Epithelial cell of proximal tubule (primary cell): ENCODE measurements around the gene SEMA6A. TPM values are rescaled to one million over a fixed set of nuclear protein-coding genes. Genes with fewer than 3 reads are reported as not detected.

Experiments
- DNase-seq: peaks from one replicate; pipeline ENCODE4 v3.0.0-alpha.2; 2011; ENCODE audit warnings: low read depth
- H3K4me3 ChIP-seq: 2 replicates; pipeline ENCODE4 v1.5.1; 2011; ENCODE audit warnings: low read depth, mild to moderate bottlenecking, low read length
- CTCF ChIP-seq: conservative IDR thresholded peaks from 2 replicates; pipeline ENCODE4 v1.5.1; 2012; ENCODE audit warnings: low read depth, mild to moderate bottlenecking, low read length
- total RNA-seq: library from RNA; depleted of rRNA; stranded (reverse); fragments of >200 nt; gene quantifications from 2 replicates; pipeline ENCODE4 v1.2.3, GENCODE V29; 2015

The SEMA6A gene
- total RNA-seq, 1 donor from 2014 or later = 11.6 TPM

DNA sequence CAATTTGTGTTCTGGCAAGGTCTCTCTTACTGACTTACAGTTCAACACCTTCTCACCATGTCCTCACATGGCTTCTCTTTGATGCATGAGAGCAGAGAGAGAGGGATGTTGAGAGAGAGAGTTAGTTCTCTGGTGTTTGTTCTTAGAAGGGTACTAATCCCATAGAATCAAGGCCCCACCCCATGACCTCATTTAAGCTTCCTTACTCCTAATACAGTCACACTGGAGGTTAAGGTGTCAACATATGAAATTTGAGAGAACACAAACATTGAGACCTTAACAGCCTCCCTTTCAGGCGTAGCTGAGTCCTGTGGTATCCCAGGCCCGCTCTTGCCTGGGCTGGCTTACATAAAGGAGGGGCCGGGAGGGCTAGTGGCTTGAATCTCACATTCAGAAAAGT is 10.6 kb upstream of the SEMA6A start:
- no peak overlapping the region for H3K4me3 ChIP-seq
- TF ChIP-seq CTCF = no peak

GRCh38 chr5:116583862-116584222 is 9.2 kb upstream of the SEMA6A start:
- no peak for TF ChIP-seq CTCF
- H3K4me3 ChIP-seq = no peak overlapping the region
- no peak for DNase-seq

More for the DNA sequence above, 10.6 kb upstream of the SEMA6A start:
- no peak for DNase-seq

DNA sequence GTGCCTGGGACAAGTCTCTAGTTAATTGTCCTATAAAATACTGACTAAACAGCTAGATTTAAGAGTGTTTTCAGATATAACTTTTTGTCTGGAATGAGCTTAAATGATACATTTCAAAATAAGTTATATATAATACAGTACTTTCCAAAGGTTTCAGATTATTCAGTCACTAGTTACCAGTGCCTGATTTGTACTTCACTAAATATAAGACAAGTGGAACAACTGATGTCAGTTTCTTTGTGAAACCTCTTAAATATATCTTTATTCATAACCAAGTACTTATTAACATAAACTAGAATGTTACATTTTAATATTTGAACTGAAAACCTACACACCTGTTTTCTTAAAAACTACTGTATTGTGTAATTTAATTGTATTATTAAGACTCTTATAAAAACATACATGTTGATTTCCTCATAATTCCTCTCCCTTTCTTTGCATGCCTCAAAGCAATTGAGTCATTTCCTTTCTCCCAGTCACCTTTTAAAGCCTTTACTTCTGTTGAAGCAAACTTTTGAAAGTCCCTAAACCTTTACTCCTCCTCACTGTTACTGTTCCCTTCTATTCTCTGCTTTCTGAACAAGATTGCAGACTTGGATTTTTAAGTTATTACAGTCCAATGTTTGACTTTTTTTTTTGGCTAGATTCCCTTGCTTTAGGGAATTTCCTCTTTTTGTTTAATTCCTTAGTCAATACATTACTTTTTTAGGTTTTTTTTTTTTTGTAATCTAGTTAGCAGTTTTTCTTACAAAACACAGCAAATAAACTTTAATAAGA is 8.7 kb upstream of the SEMA6A start:
- no peak for TF ChIP-seq CTCF
- no peak for DNase-seq
- H3K4me3 ChIP-seq = no peak overlapping the region

GRCh38 chr5:116581910-116582309 is 7.3 kb upstream of the SEMA6A start:
- no peak overlapping the region for H3K4me3 ChIP-seq
- no peak for TF ChIP-seq CTCF
- no peak for DNase-seq

- DNase-seq = no peak
- H3K4me3 ChIP-seq = no peak overlapping the region
- no peak for TF ChIP-seq CTCF
Observed at GRCh38 chr5:116579144-116579543, 4.5 kb upstream of the SEMA6A start.

- no peak overlapping the region for H3K4me3 ChIP-seq
- no peak for DNase-seq
- no peak for TF ChIP-seq CTCF
Observed at GRCh38 chr5:116578676-116579075, 4.1 kb upstream of the SEMA6A start.
